Epithelial cell of alveolus of lung (primary cell): ENCODE data around the gene SYTL2. TPM values are rescaled to one million over a fixed set of nuclear protein-coding genes. Genes with fewer than 3 reads are reported as not detected.

Source experiments
- total RNA-seq: library from RNA; depleted of rRNA; stranded (reverse); fragments of >200 nt; gene quantifications from 2 replicates; pipeline ENCODE4 v1.2.1, GENCODE V29; 2015

Gene SYTL2
- total RNA-seq: 11.0 and 18.5 TPM in 2 replicates

DNA sequence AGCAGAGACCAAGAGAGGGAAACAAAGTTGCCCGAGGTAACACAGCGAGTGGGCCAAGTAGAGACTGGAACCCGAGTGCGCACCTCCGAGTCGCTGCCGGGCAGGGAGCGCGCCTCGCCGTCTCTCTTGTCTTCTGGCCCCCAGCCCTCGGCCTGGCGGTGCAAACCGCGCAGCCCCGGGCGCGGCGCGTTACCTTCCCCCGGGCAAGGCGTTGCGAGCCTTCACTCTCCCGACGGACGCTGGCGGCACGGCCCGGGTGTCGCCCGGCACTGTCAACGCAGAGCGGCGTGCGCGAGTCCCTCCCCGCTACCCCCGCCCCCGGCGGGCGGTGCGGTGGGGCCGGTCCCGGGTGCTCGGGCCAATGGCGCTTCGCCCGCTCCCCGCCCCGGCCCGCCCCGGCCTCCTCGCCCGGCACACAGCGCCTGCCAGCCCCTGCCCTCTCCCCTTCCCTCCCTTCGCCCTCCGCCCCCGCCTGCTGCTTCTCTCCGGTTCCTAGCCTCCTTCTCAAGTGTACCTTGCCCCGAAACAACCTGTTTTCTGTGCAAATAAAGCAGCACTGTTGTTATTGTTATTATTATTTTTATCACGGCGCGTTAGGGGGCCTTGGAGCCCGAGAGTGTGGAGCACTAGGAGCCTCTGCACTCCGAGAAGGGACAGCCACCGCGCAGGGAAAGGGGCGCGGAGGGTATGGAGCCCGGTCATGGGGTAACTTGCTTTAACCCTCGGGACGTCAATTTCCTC lies at the start of gene SYTL2:
SYTL2 (minus strand) TSS at position 271 of the 741 bp plus-strand sequence. CDS start 53,416 bp downstream, outside the sequence.

GRCh38 chr11:85855341-85855656 lies 44.4 kb upstream of the SYTL2 start, which contains the start of gene CCDC83:
Gene CCDC83 (plus strand): TSS chr11:85855383. CDS start chr11:85865124, 9,741 bp downstream.

GRCh38 chr11:85685820-85686459 lies 125.0 kb downstream of the SYTL2 start, which contains the start of gene CCDC89:
Gene CCDC89 (minus strand): TSS chr11:85686195. CDS start chr11:85686130, 65 bp downstream.

GRCh38 chr11:85664615-85665481 lies 146.1 kb downstream of the SYTL2 start, which contains the start of gene CREBZF:
Gene CREBZF (minus strand): TSS chr11:85665129. CDS start chr11:85664875, 254 bp downstream.

GRCh38 chr11:85647604-85648299 lies 163.2 kb downstream of the SYTL2 start, which contains the start of gene TMEM126A:
Gene TMEM126A (plus strand): TSS chr11:85647967. CDS start chr11:85650256, 2,289 bp downstream.

Other genes with a start within 250 kb of the SYTL2 start
- gene DLG2, start 183.8 kb downstream of the SYTL2 start, total RNA-seq: 0.26 and 1.6 TPM in 2 replicates
- 38.3 and 58.6 TPM in 2 replicates for gene TMEM126B, start 182.5 kb downstream of the SYTL2 start, total RNA-seq
- gene TMEM126A, start 163.2 kb downstream of the SYTL2 start, total RNA-seq: 18.8 and 42.4 TPM in 2 replicates
- gene CREBZF, start 146.0 kb downstream of the SYTL2 start, total RNA-seq: 18.5 and 26.9 TPM in 2 replicates
- gene CCDC89, start 124.9 kb downstream of the SYTL2 start, total RNA-seq: 2.7 and 2.8 TPM in 2 replicates
- not detected in 2 replicates for gene CCDC83, start 44.2 kb upstream of the SYTL2 start, total RNA-seq